Activated naive CD8-positive, alpha-beta T cell treated with anti-CD3 and anti-CD28 coated beads, Interleukin-2, amount 50 U/mL, for 16 hours (primary cell): ENCODE results near the gene SORCS2.

Experiments
- DNase-seq: peaks from one replicate; pipeline ENCODE4 v3.0.0-alpha.2; 2020; ENCODE audit warnings: low read depth, low spot score

SORCS2 gene

DNA sequence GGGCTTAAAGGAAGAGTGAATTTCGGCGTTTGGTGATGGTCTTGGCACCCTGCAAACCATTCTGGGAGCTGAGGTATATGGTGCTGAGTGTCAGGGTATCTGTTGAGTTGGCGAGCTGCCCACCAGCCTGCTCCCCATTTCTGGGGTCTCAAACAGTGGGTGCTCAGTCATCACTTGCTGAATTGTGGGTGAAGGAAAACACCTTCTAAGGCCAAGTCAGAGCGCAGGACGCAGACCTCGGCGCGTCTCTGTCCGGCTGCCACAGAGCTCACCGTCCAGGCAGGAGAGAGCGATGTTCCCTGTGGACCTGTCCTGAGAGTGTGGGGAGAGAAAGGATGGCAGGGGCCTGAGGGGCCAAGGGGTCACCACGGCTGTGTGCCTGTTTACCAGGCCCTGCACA, 111.2 kb downstream of the SORCS2 start:
- DNase-seq: no peak

DNA sequence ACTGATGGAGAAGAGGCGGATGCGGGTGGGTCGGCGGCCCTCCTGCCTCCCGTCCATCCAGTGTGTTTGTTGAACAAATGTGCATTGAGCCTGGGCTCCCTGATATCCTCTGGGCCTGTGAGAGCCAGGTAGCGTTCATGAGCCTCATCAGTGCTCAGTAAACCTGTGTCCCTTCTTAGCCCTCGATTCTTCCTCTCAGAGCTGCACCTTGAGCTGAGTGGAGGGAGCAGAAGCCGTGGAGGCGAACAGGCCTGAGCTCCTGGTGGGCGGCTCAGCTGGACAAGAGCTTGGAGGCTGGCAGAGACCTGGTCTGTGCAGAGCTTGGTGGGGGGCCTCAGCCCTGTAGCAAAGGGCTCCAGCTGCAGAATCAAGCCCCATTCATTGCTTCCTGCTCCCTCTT, 112.1 kb downstream of the SORCS2 start:
- no peak for DNase-seq

DNA sequence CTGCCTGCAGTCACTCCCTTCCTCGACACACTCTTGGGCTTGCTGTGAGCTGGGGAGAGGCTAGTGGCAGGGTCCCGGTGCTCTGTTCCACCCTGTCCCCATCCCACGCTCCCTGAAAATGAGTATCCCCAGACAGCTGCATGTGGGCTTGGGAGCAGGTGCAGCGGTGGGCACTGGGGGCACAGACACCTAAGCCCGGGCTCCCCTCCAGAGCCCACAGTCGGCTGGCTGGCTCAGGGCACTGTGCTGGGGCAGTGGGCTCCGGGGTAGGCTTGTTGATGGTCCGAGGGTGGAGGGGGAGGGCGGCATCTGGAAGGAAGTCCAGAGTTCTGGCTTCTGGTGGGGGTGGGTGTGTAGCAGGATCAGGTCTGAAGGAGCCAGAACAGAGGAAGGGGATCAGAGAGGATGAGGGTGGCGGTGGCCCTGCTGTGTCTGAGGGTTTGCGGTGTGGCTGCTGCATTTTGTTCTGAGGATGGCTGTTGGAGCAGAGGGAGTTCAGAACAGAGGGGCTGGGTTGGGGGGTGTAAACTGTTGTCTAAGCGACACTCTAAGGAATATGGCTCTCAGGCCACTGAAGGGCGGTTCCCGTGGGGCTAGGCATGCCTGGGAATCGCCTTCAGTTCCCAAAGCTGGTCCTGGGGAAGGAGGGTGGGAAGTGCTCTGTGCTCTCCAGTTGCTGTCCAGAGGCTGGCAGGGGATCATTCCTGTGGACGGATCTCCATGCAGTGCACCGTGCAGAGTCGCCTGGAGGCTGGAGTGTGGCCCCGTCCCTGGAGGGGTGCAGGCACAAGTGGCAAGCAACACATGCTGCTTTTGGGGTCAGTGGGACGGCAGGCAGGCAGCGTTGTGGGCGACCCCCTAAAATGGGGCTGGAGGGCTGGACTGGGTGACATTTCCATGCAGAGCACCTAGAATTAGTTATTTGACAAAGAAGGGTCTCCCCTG, 114.0 kb downstream of the SORCS2 start:
- no peak for DNase-seq

DNA sequence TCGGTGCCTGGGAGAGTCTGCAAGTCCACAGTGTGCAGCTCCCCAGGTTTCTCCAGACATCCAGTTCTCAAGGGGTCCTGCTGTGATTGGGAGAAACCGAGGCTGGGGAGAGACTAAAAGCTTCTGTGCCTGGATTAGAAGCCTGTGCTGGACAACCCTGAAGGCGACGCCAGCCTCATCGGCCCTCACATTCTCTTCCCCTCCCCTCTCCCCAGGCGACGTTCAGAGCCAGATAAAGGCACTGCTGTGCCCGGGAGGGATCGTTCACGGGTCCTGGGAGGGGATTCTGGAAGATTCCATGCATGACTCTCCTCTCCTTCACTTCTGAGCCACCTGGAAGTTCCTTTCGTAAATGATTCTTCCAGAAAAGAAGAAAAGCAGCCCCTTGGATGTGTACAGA, 114.6 kb downstream of the SORCS2 start:
- no peak for DNase-seq

DNA sequence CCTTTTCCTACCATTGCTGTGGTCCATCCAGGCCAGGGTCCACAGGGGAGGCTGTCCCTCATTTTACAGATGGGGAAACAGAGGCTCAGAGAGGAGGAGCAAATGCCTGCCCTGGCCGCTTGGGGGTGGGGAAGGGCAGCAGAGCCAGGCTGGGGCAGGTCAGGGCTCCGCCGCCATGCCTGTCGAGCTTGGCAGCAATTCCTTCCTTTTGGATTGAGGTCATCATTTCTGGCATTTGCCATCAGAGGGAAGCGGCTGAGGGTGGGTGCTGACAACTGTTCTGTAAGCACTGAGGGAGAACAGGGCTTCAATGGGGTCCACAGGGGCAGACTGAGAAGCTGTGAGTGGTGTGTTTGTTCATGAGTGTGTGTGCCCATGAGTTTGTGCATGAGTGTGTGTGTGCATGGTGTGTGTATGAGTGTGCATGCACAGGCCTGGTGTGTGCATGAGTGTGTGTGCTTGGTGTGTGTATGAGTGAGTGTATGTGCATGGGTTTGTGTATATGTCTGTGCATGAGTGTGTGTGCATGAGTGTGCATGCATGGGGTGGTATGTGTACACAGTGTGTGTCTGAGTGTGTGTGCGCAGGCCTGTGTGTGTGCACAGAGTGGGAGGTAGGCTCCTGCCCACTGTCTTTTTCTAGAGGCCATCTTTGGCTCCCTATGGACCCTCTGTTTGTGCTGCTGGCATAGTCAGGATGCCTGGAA, 115.2 kb downstream of the SORCS2 start:
- no peak for DNase-seq

DNA sequence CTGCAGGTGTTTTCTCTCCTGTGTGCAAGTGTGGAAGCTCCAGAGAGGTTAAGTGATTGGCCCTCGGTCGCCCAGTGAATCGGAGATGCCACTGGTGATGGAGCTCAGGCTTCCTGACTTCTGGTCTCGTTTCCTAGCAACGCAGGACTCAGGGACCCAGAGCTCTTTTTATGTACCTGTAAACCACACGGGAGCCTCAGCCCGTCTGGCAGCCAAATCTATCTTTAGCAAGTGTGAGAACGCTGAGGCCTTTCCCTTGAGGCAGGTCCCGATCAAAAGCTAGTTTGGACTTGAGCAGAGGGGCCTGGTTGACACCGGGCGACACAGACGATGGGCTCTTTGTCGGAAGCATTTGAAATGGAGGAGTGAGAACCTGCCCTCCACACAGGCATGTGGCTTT, 116.8 kb downstream of the SORCS2 start:
- DNase-seq: no peak

DNA sequence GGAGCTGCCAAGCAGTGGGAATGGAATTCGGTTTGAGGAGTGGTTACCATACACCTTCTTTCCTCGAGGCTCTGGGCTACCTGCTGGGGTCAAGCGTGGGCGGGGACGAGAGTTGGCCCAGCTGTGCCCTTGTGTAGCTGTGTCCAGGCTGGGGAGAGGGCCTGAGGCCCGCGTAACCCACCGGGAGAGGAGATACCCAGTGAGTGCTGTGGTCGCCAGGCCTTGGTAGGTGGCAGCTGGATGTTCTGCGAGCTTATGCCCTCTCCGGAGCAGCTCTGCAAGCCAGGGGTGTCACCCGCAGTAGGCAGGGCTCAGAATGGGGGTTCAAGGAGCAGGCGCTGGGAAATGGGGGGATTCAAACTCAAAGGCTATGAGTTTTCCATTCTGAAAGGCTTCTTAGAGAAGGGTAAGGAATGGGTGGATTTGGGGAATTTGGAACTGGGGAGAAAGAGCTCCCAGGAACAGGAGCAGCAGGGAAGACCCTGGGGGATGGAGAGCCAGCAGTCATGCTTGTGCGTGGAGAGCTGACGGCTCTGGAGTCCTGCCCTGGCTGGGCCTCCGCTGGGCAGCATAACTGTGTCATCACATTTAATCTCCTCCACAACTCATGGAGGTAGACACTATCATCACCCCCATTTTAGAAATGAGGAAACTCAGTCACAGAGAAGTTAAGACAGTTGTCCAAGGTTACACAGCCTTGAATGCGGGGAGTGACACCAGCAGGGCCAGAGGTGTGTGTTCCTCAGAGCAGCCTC, 117.5 kb downstream of the SORCS2 start:
- DNase-seq: no peak

DNA sequence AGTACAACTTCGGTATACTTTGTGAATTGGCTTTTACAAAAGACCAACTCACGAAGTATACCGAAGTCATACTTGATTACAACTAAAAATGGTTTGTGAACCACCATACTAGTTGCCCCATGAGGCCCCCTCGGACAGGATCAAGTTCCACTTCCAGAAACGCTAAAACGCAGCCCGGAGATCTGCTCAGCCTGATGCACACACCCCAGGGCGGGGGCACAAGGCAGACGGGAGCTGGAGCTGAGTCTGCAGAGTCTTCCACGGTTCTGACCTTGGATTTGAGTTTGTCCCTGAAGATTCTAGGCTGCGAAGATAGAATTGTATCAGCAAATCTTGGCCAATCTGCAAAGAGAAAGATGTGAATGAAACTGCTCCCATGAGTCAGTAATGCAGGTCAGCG, 118.1 kb downstream of the SORCS2 start:
- no peak for DNase-seq

DNA sequence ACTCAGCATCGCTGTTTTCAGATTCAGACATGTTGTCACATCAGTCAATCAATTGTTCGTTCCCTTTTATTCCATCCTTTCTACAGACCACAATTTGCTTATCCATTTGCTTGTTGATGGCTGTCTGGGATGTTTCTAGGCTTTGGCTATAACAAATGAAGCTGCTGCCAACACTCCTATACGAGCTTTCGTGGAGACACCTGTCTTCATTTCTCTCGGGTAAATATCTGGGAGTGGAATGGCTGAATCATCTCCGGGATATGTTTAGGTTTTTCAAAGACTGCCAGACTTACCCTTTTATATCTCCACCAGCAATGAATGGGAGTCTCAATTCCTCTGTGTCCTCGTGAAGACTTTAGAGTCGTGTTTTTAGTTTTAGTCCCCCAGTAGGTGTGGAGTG, 118.9 kb downstream of the SORCS2 start:
- DNase-seq: no peak

DNA sequence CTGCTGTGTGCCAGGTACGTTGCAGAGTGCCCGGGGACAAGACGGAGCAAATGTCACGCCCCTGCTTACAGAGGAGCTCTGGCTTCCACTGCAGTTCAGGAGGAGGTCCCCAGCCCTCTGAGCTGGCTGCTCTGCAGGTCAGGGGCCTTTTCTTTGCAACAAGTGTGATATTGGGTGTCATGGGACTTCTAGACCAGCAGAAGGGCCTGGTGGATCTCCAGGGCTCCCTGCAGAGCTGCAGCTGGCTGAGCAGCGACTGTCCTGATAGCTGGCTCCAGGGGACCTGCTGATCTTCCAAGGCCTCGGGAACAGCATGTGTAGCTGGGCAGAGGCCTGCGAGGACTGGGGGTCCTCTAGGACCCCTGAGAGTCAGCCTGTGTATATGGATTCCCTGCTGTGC, 120.4 kb downstream of the SORCS2 start:
- DNase-seq: no peak

DNA sequence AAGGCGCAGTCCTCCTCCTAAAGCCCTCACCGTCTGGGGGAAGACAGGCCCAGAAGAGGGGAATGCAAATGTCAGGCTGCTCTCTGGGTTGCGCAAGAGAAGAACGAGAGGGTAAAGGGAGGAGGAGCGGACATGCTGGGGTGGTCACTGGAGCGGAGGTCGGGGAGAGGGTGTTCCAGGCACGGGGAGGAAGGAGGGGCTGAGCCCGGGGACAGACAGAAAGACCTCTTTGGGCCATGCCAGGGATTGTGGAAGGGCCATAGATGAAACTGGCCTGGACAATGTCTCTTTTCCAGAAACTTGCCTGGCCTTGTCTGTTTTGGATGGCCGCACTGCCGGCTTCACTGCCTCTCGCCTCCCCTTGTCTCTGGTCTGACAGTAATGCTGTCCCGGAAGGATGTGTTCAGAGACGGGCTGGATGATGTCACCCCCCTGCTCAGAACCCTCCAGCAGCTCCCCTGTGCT, 121.0 kb downstream of the SORCS2 start:
- no peak for DNase-seq

DNA sequence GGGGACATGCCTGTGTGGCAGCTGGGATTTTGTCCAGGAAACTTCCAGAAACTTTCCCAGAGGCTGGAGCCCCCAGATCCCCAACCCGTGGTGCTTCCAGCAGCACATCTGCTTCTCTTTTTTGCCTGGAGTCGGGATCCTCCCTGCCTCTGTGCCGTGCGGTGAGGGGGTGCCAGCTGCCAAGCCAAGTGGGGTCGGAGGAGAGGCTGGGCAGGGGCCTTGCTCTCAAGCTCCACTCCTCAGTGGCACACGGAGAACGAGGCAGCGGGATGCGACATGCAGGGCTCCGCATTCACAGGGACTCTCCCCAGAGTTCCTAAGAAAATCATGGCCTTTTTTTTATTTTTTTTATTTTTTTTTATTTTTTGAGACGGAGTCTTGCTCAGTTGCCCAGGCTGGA, 121.7 kb downstream of the SORCS2 start:
- DNase-seq: no peak

DNA sequence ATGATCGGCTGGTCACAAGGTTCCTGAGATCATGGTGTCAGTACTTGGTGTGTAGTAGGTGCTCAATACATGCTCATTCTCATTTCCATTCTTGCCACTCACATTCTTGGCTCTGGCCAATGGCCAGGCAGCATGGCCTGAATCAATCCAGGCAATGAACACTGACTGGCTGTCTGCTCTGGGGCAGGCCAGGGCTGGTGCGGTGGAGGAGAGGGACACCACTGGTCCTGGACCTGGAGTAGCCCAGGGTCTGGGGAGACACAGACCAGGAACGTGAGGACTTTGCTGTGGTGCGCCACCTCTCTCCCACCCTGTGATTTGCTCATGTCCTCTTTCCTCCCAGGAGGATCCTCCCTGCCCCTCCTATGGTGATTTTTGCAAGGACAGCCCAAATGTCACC, 122.9 kb downstream of the SORCS2 start:
- DNase-seq: no peak

DNA sequence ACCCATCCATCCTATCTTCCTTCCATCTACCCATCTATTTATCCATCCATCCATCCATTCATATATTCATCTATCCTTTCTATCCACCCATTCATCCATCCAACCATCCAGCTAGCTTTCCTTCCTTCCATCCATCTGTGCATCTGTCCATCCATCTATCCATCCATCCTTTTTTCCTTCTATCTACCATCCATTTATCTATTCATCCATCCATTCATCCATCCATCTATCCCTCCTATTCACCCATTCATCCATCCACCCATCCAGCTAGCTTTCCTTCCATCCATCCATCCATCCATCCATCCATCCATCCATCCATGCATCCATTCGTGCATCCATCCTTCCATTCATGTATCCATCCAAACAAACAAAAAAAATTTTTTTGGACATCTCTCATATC, 123.6 kb downstream of the SORCS2 start:
- no peak for DNase-seq

DNA sequence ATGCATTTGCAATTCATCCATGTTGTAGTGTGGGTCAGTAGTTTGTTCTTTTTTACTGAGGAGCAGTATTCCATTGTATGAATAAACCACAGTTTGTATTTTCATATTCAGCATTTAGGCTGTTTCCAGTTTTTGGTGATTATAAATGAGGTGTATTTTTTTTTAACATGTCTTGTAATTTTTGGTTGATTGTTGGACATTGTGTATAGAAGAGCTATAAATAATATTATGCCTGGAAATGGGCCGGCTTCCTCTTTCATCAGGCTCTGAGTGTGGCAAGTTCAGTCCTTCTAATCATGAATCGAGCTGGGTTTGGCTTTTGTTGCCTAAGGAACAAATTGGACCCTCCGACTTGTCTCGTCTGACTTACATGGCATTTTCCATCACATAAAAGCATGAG, 126.7 kb downstream of the SORCS2 start:
- DNase-seq: no peak

DNA sequence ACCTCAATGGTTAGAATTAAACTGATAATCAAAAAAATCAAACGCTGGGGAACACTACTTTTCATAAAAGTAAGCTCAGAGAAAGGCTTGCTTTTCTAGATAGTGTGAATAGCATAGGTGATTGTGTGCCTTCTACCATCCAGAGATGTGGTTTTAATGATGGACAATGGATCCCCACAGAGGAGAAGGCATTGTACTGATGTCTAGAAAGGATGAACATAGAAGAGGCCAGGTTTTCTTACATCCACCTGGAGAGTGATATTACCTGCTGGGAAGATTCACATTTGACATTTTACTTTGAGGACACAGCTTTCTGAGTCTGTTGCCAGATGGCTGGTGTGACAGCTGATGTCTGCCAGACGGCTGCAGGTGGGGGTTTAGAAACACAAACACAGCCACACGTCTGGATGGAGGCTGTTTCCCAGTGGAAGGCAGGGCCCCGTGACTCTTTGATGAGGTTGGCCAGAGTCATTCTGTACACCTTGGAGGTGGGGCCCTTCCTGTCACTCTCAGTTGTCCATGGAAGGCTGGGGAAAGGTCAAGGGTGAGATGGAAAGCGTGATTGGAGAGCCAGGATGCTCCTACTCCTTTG, 128.0 kb downstream of the SORCS2 start:
- DNase-seq: no peak

DNA sequence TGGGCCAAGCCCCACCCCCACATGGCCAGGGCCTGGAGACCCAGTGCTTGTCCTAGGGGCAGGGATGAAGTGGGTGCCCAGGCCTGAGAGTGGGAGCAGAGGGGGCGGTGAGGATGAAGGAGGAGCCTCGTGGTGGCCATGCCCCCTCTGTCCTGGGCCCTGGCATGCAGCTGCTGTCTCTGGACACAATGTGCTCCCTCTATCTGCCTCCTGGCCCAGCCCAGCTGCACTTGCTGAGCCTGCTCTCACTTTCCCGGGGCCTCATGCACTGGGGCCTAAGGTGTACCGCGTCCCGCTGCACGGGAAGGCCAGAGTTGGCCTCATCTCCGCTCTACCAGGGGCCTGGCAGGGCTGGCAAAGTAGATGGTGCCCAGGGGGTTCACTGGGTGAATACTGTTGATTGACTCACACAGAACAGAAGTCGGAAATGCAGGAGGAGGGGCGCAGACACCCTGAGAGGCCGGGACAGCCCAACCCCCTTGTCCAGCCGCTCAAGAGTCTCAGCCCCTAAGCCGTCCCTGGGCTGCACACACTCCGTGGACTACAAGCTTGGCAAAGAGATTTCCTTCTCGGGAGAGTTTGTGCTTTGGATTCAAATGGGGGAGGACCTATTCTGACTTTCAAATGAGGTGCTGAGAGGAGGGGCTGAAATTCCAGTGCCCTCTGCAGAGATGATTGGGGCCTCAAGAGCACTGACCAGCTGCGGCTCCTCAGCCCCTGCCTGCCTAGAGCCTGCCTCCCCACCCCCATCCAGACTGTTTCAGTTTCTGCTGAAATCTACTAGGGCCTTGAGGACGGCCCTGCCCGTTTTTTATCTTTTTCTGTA, 130.0 kb downstream of the SORCS2 start:
- DNase-seq: no peak

DNA sequence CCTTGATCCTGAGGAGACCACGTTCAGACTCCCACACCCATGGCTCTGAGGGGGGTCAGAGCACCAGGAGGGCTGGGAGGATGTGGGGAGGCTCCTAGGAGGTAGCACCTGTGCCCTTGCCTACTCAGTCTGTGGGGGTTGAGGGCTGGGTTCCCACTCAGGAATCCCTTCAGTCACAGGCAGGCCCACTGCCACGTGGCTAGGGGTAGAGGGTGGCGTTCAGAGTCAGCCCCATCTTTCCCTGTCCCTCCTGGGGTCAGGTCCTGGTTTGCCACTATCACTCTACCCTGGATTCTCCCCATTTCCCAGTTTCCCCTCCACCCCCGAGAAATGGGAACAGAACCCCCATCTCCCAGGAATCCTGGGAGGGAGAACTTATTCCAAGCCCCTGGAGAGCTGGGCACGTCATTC, 131.1 kb downstream of the SORCS2 start:
- no peak for DNase-seq

DNA sequence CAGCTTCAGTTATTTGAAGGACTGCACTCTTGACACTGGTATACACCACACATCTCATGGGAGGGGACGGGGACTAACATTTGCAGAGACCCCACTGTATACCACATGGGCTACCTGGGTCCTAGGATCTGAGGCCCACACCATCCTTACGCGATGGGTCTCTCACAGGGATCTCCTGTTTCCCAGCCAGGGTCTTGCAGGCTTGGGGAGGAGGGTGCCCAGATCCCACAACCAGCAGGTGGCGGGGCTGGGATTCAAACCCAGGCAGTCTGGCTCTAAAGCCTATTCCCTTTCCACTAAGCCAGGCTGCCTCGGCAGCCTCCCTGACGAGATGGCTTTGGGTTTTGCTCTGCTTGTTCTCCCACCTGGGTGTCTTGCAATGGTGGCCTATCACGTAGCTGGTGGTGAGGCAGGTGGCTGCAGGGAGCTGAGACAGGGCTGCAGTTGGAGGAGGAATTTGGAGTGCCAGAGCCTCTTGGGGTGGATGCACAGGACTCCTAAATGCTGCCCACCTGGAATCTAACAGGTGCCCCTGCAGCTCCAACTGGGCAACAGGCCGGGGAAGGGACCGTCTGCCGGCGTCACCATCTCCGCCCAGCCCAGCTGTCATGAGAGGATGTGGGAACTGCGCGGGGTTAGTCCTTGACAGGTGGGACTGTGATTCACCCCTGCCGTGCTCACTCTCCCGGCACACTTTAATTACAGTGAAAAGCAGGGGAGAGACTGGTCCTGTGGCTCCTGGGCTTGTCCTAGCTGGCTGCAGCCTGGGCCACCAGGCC, 131.7 kb downstream of the SORCS2 start:
- no peak for DNase-seq

DNA sequence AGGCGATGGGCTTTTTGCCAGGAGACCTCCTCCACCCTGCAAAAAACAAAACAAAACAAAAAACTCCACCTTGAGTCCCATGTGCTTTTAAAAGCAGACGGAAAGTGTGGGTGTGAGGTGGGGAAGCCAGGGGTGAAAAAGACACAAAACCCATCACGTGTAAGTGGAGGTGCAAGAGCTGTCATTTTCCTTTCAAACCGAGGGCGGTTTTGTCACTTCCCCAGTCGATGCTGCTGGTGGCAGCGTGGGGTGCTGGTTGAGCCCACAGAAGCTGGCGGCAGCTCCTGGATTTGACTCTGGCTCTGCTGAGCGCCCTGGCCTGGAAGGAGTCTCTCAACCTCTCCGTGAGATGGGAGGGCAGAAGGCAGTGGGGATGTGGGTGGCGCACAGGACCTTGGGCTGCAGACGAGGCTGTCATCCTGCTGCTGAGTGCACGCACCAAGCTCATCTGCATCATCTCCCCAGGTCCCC, 132.3 kb downstream of the SORCS2 start:
- no peak for DNase-seq
